COR-L47 (cell line): ENCODE data around the gene MDM4.

Experiments
- DNase-seq: peaks from one replicate; lab custom pipeline; 2025; lab: John Stamatoyannopoulos, UW

The MDM4 gene

GRCh38 chr1:204578867-204579664 lies 62.9 kb downstream of the MDM4 start:
- DNase-seq, result no peak

GRCh38 chr1:204579681-204580080 lies 63.5 kb downstream of the MDM4 start:
- DNase-seq, result no peak

- DNase-seq, result no peak
Observed at GRCh38 chr1:204580862-204581261, 64.7 kb downstream of the MDM4 start.

- no peak for DNase-seq
Observed at GRCh38 chr1:204581759-204582158, 65.6 kb downstream of the MDM4 start.

GRCh38 chr1:204583909-204584632 lies 67.9 kb downstream of the MDM4 start:
- peak; percentile 34 for DNase-seq

GRCh38 chr1:204584699-204585372 lies 68.6 kb downstream of the MDM4 start:
- DNase-seq, result no peak

- no peak for DNase-seq
Observed at GRCh38 chr1:204587621-204588020, 71.4 kb downstream of the MDM4 start.

- DNase-seq, result no peak
Observed at GRCh38 chr1:204588826-204589225, 72.6 kb downstream of the MDM4 start.

GRCh38 chr1:204589409-204590038 lies 73.3 kb downstream of the MDM4 start:
- DNase-seq, result no peak

GRCh38 chr1:204591473-204592090 lies 75.4 kb downstream of the MDM4 start:
- DNase-seq, result no peak

GRCh38 chr1:204592246-204592948 lies 76.2 kb downstream of the MDM4 start:
- DNase-seq, result no peak

- no peak for DNase-seq
Observed at GRCh38 chr1:204598319-204598969, 82.2 kb downstream of the MDM4 start.

GRCh38 chr1:204599098-204599497 lies 82.9 kb downstream of the MDM4 start:
- no peak for DNase-seq

GRCh38 chr1:204599596-204599995 lies 83.4 kb downstream of the MDM4 start:
- DNase-seq, result no peak

GRCh38 chr1:204600203-204600602 lies 84.0 kb downstream of the MDM4 start:
- DNase-seq, result no peak

- DNase-seq, result no peak
Observed at GRCh38 chr1:204600968-204601367, 84.8 kb downstream of the MDM4 start.

GRCh38 chr1:204602111-204602579 lies 85.9 kb downstream of the MDM4 start:
- DNase-seq, result no peak

- DNase-seq, result no peak
Observed at GRCh38 chr1:204602871-204603542, 86.8 kb downstream of the MDM4 start.

- no peak for DNase-seq
Observed at GRCh38 chr1:204605791-204606190, 89.6 kb downstream of the MDM4 start.
